ENCODE measurements around the gene SLC35E4.
A peak's percentile ranks its signal among the peaks of the same experiment; 100 is the strongest.
"Not testable (repeated sequence)": the region's sequence is repeated elsewhere in the genome, so short reads cannot be mapped to it uniquely, and the experiment has no call there.

SLC35E4 gene

DNA sequence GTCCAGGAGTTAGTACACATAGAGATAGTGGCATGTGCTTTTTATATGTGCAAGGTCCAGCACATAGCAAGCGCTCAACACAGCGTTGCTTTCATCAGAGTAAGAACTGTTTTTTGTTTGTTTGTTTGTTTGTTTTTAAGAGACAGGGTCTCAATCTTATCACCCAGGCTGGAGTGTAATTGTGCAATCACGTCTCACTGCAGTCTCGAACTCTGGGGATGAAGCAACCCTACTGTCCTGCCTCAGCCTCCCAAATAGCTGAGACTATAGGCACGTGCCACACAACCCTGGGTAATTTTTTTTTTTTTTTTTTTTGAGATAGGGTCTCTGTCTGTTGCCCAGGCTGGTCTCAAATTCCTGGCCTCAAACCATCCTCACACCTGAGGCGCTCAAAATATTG, 17.8 kb upstream of the SLC35E4 start:
- WGBS (ENCODE audit: extremely low coverage, insufficient coverage, insufficient read length) = no CpG with 5 or more reads among the region's 6 CpGs
- H2BK5ac ChIP-seq (ENCODE audit: low read depth, low read length, poor library complexity) = no peak overlapping the region

DNA sequence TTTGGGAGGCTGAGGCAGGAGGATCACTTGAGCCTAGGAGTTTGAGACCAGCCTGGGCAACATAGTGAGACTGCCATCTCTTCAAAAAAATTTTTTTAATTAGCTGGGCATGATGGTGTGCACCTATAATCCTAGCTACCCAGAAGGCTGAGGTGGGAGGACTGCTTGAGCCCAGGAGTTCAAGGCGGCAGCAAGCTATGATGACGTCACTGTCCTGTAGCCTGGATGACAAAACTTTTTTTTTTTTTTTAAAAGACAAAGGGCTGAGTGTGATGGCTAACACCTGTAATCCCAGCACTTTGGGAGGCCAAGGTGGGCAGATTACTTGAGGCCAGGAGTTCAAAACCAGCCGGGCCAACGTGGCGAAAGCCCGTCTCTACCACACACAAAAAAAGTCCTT, 15.7 kb upstream of the SLC35E4 start:
- H3K4me2 ChIP-seq (ENCODE audit: low read length); H2AK5ac ChIP-seq (ENCODE audit: low read length); H2BK120ac ChIP-seq (ENCODE audit: insufficient read depth, low read length, poor library complexity); H4K12ac ChIP-seq (ENCODE audit: low read depth, low read length); H3K4ac ChIP-seq (ENCODE audit: low read depth, low read length); H2AFZ ChIP-seq (ENCODE audit: insufficient read depth, low read length, poor library complexity); H3K27me3 ChIP-seq (ENCODE audit: insufficient read depth, low read length); H3K9me3 ChIP-seq (ENCODE audit: insufficient read depth, low read depth, low read length); H3K36me3 ChIP-seq (ENCODE audit: control insufficient read depth in 1 of 2, insufficient read depth in 2 of 2, low read length in 2 of 2); H3K4me3 ChIP-seq (ENCODE audit: low read depth, low read length); H3K18ac ChIP-seq (ENCODE audit: low read length); H3K23ac ChIP-seq (ENCODE audit: low read length); H3K4me1 ChIP-seq (ENCODE audit: control insufficient read depth in 1 of 2, insufficient read depth in 2 of 2, low read length in 2 of 2); H4K8ac ChIP-seq (ENCODE audit: low read depth, low read length); H3K79me1 ChIP-seq (ENCODE audit: low read length); H2BK12ac ChIP-seq (ENCODE audit: low read length); H3K27ac ChIP-seq (ENCODE audit: low read depth, low read length); H4K91ac ChIP-seq (ENCODE audit: low read depth, low read length); H3K9ac ChIP-seq (ENCODE audit: low read length); H2BK5ac ChIP-seq (ENCODE audit: low read depth, low read length, poor library complexity); H3K14ac ChIP-seq (ENCODE audit: low read length); H3K79me2 ChIP-seq (ENCODE audit: control insufficient read depth, insufficient read depth, low read length, poor library complexity): not testable (repeated sequence)
- DNase-seq = peak in 1 of 2 donors; percentile 22
- WGBS (ENCODE audit: extremely low coverage, insufficient coverage, insufficient read length) = no CpG with 5 or more reads among the region's 6 CpGs

More for the DNA sequence above, 17.8 kb upstream of the SLC35E4 start:
- Histone ChIP-seq H3K4me1 (ENCODE audit: control insufficient read depth in 1 of 2, insufficient read depth in 2 of 2, low read length in 2 of 2) (peaks cover 0 to 5% of the 10 kb centered on the region in 2 experiments), H2AFZ (ENCODE audit: insufficient read depth, low read length, poor library complexity) (no peak overlapping the region), H3K79me1 (ENCODE audit: low read length) (no peaks in the 10 kb centered on the region), H3K18ac (ENCODE audit: low read length) (no peak overlapping the region), H4K91ac (ENCODE audit: low read depth, low read length) (no peak overlapping the region), H3K36me3 (ENCODE audit: control insufficient read depth in 1 of 2, insufficient read depth in 2 of 2, low read length in 2 of 2) (no peaks in the 10 kb centered on the region), H3K9ac (ENCODE audit: low read length) (no peak overlapping the region), H3K4me3 (ENCODE audit: low read depth, low read length) (no peak overlapping the region), H4K12ac (ENCODE audit: low read depth, low read length) (no peak overlapping the region), H2BK12ac (ENCODE audit: low read length) (no peak overlapping the region), H3K4ac (ENCODE audit: low read depth, low read length) (no peak overlapping the region), H3K79me2 (ENCODE audit: control insufficient read depth, insufficient read depth, low read length, poor library complexity) (no peaks in the 10 kb centered on the region), H3K9me3 (ENCODE audit: insufficient read depth, low read depth, low read length) (peaks cover 3% of the 10 kb centered on the region), H2AK5ac (ENCODE audit: low read length) (no peak overlapping the region), H2BK120ac (ENCODE audit: insufficient read depth, low read length, poor library complexity) (no peak overlapping the region), H3K27me3 (ENCODE audit: insufficient read depth, low read length) (no peaks in the 10 kb centered on the region), H3K27ac (ENCODE audit: low read depth, low read length) (no peak overlapping the region), H3K23ac (ENCODE audit: low read length) (no peak overlapping the region), H4K8ac (ENCODE audit: low read depth, low read length) (no peak overlapping the region), H3K4me2 (ENCODE audit: low read length) (no peak overlapping the region), H3K14ac (ENCODE audit: low read length) (no peak overlapping the region)
- no peak for DNase-seq

DNA sequence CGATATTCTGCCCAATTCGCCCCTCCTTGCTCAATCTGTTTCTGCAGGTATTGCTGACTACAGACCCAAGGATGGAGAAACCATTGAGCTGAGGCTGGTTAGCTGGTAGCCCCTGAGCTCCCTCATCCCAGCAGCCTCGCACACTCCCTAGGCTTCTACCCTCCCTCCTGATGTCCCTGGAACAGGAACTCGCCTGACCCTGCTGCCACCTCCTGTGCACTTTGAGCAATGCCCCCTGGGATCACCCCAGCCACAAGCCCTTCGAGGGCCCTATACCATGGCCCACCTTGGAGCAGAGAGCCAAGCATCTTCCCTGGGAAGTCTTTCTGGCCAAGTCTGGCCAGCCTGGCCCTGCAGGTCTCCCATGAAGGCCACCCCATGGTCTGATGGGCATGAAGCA, 9.2 kb upstream of the SLC35E4 start:
- H2BK5ac ChIP-seq (ENCODE audit: low read depth, low read length, poor library complexity) = no peak overlapping the region
- no peak overlapping the region for H3K4me3 ChIP-seq (ENCODE audit: low read depth, low read length)
- no peak for DNase-seq
- H3K79me1 ChIP-seq (ENCODE audit: low read length) = no peaks in the 10 kb centered on the region
- H3K27ac ChIP-seq (ENCODE audit: low read depth, low read length) = no peak overlapping the region
- H3K23ac ChIP-seq (ENCODE audit: low read length) = no peak overlapping the region
- H4K8ac ChIP-seq (ENCODE audit: low read depth, low read length) = no peak overlapping the region
- no peaks in the 10 kb centered on the region for H3K4me1 ChIP-seq (ENCODE audit: control insufficient read depth in 1 of 2, insufficient read depth in 2 of 2, low read length in 2 of 2)
- WGBS (ENCODE audit: extremely low coverage, insufficient coverage, insufficient read length) = no CpG with 5 or more reads among the region's 5 CpGs
- no peak overlapping the region for H4K12ac ChIP-seq (ENCODE audit: low read depth, low read length)
- no peak overlapping the region for H3K9ac ChIP-seq (ENCODE audit: low read length)
- H3K27me3 ChIP-seq (ENCODE audit: insufficient read depth, low read length) = no peaks in the 10 kb centered on the region
- no peaks in the 10 kb centered on the region for H3K36me3 ChIP-seq (ENCODE audit: control insufficient read depth in 1 of 2, insufficient read depth in 2 of 2, low read length in 2 of 2)
- H4K91ac ChIP-seq (ENCODE audit: low read depth, low read length) = no peak overlapping the region
- no peak overlapping the region for H3K4me2 ChIP-seq (ENCODE audit: low read length)
- no peak overlapping the region for H2AFZ ChIP-seq (ENCODE audit: insufficient read depth, low read length, poor library complexity)
- H3K18ac ChIP-seq (ENCODE audit: low read length) = no peak overlapping the region
- no peak overlapping the region for H2AK5ac ChIP-seq (ENCODE audit: low read length)
- no peak overlapping the region for H2BK12ac ChIP-seq (ENCODE audit: low read length)
- H3K79me2 ChIP-seq (ENCODE audit: control insufficient read depth, insufficient read depth, low read length, poor library complexity) = no peaks in the 10 kb centered on the region
- H2BK120ac ChIP-seq (ENCODE audit: insufficient read depth, low read length, poor library complexity) = no peak overlapping the region
- peaks cover 4% of the 10 kb centered on the region for H3K9me3 ChIP-seq (ENCODE audit: insufficient read depth, low read depth, low read length)
- no peak overlapping the region for H3K4ac ChIP-seq (ENCODE audit: low read depth, low read length)
- H3K14ac ChIP-seq (ENCODE audit: low read length) = no peak overlapping the region

DNA sequence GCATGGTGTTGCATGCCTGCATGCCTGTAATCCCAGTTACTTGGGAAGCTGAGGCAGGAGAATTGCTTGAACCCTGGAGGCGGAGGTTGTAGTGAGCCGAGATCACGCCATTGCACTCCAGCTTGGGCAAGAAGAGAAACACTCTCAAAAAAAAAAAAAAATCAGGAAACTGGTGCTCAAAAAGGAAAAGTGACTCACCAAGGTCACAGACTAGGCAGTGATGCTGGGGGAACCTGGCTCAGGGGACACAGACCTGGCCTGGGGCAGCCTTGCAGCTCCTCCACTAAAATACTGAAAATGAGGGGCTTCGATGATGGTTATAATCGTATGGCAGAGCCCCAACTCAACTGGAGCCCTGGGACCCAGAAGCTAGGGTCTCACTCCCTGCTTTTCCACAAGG, 8.1 kb upstream of the SLC35E4 start:
- Histone ChIP-seq H3K79me1 (ENCODE audit: low read length) (no peaks in the 10 kb centered on the region), H4K12ac (ENCODE audit: low read depth, low read length) (no peak overlapping the region), H4K8ac (ENCODE audit: low read depth, low read length) (no peak overlapping the region), H2AFZ (ENCODE audit: insufficient read depth, low read length, poor library complexity) (no peak overlapping the region), H2AK5ac (ENCODE audit: low read length) (no peak overlapping the region), H3K4me3 (ENCODE audit: low read depth, low read length) (no peak overlapping the region), H2BK120ac (ENCODE audit: insufficient read depth, low read length, poor library complexity) (no peak overlapping the region), H3K18ac (ENCODE audit: low read length) (no peak overlapping the region), H3K4me2 (ENCODE audit: low read length) (no peak overlapping the region), H3K79me2 (ENCODE audit: control insufficient read depth, insufficient read depth, low read length, poor library complexity) (no peaks in the 10 kb centered on the region), H4K91ac (ENCODE audit: low read depth, low read length) (no peak overlapping the region), H3K4ac (ENCODE audit: low read depth, low read length) (no peak overlapping the region), H3K4me1 (ENCODE audit: control insufficient read depth in 1 of 2, insufficient read depth in 2 of 2, low read length in 2 of 2) (no peaks in the 10 kb centered on the region), H2BK5ac (ENCODE audit: low read depth, low read length, poor library complexity) (no peak overlapping the region), H2BK12ac (ENCODE audit: low read length) (no peak overlapping the region), H3K23ac (ENCODE audit: low read length) (no peak overlapping the region), H3K27me3 (ENCODE audit: insufficient read depth, low read length) (no peaks in the 10 kb centered on the region), H3K9me3 (ENCODE audit: insufficient read depth, low read depth, low read length) (peaks cover 4% of the 10 kb centered on the region), H3K36me3 (ENCODE audit: control insufficient read depth in 1 of 2, insufficient read depth in 2 of 2, low read length in 2 of 2) (no peaks in the 10 kb centered on the region), H3K14ac (ENCODE audit: low read length) (no peak overlapping the region), H3K9ac (ENCODE audit: low read length) (no peak overlapping the region), H3K27ac (ENCODE audit: low read depth, low read length) (no peak overlapping the region)
- no peak for DNase-seq
- no CpG with 5 or more reads among the region's 5 CpGs for WGBS (ENCODE audit: extremely low coverage, insufficient coverage, insufficient read length)
